Fibroblast of gingiva (primary cell): ENCODE data around the gene RASL10A.
A peak's percentile ranks its signal among the peaks of the same experiment; 100 is the strongest.

ENCODE experiments used
- DNase-seq: peaks from one replicate; pipeline ENCODE4 v3.0.0-alpha.2; 2011; ENCODE audit warnings: low read depth

The RASL10A gene

DNA sequence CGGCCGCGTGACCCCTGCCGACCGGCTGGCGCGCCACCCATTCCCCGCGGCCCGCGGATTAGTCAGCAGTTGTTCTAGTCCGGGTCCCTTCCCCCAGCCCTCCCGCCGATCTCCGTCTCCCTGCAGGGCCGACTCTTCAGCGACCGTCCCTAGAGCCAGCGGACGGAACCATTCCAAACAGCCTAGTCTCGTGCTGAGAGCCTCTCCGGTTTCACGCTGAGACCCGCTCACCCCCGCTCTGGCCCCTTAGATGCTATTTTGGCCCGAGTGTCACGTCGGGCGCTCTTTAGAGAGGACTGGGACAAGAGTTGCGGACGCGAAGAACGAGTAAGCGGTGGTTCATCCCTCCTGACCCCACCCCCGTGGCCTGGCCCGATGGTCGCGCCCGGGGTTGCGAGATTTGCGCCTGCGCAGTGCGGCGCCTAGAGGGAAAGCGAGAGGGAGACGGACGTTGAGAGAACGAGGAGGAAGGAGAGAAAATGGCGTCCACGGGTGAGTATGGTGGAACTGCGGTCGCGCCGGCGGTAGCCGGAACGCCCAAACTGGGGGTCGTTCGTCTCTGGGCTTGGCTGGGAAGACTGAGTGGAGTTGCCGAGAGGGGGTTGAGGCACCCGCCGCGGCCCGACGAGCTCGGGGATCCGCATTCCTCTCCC is 47.5 kb downstream of the RASL10A start, which contains the start of the genes EWSR1 and RHBDD3:
Gene EWSR1, plus strand, starts transcription at position 411 of the 653 bp plus-strand sequence. Its CDS starts 69 bp downstream, at position 480.
Gene RHBDD3, minus strand, starts transcription at position 124 of the 653 bp plus-strand sequence. CDS start 2,355 bp downstream, outside the sequence.
- DNase-seq, result peak; percentile 98

DNA sequence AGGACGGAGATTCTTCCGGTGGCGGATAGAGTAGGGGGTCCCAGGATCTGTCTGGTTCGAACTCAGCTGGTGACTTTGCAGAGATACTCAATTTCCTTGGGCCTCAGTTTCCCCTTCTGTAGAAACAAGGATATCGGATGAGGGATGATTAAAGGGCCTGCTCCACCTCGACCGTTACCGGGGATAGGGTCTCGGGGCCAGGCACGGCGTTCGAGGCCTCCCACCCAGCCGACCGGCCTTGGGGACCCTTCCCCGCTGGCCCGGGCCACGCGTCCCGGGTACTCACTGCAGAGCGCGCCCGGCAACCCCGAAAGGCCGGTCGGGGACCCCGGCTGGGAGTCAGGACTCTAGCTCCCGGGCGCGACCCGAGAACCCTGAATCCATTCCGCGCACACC is 48.0 kb downstream of the RASL10A start:
- no peak for DNase-seq

- peak; percentile 22 for DNase-seq
Observed at GRCh38 chr22:29266564-29267461, 48.7 kb downstream of the RASL10A start.

DNA sequence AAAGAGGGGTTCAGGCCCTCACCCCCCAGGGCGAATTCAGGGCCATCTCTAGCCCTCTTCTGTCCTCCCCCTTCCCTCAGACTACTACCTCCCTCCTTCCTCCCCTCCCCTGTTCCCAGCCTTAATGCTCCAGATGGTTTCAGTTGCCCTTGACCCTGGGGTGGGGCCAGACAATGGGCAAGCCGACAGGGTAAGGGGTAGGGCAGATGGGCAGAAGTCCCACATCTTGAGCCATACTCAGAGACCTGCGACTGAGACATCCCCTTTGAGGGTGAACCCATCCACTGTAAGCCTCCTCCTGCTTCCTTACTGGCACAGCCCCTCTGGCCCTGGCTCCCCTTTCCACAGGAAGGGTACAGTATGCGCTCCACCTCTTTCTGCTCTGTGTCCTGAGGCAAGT is 49.6 kb downstream of the RASL10A start:
- peak; percentile 75 for DNase-seq

DNA sequence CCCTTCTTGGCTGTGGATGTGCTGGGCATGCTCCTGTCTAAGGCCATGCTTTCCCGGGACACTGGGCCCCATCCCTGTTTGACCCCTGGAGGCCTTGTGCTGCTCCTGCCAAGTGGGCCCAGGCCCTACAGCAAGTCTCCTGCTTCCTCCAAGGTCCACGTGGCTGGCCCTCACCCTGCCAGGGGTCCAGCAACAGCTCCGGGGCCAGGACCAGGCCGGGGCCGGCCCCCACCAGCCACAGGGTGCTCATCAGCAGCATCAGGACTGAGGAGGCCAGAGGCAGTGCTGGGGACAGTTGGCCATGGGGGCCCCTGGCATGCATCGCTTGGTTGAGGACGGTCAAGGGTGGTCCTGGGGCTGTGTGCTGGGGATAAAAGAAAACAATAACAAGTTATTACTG is 50.2 kb downstream of the RASL10A start:
- DNase-seq, result no peak

DNA sequence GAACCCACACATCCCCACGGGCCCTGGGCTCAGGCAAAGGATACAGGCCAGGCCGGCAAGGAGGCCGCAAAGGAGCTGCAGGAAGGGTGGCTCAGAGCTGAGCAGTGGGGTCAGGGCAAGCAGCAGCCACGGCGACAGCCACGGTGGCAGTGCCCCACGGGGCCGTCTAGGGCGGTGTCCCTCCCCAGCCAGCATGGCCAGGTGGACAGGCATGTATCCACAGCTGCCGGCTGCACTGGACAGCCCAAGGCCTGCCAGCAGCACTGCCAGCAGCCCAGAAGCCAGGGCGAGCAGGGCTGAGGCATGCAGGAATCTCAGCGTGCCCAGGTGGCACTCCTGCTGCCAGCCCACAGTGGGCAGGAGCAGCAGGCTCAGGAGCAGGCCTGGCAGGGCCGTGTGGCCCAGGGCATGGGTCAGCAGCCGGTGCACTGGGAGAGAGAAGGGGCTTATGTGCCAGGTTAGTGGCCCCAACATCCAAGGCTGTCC is 51.7 kb downstream of the RASL10A start:
- DNase-seq, result no peak
